GM12872 (cell line): ENCODE results near the gene OR5H1.

ENCODE experiments used
- CTCF ChIP-seq: IDR thresholded peaks from 3 replicates; pipeline ENCODE4 v1.5.1; 2011; ENCODE audit warnings: low read depth, mild to moderate bottlenecking, low read length, moderate library complexity; ENCODE audit not compliant: insufficient read depth

Gene OR5H1

GRCh38 chr3:98130421-98130820, at the start of gene OR5H1:
OR5H1 (plus strand) TSS chr3:98130721; CDS start chr3:98132698, 1,977 bp downstream.
- no peak for TF ChIP-seq CTCF

GRCh38 chr3:98086873-98087272, 43.6 kb upstream of the OR5H1 start, which contains the start of gene OR5AC2:
OR5AC2 (plus strand) TSS chr3:98087173; CDS start chr3:98087173, 0 bp downstream.
- TF ChIP-seq CTCF, result no peak

GRCh38 chr3:98095882-98096281, 34.6 kb upstream of the OR5H1 start:
- TF ChIP-seq CTCF, result no peak

- no peak for TF ChIP-seq CTCF
Measured at GRCh38 chr3:98099848-98100247, 30.7 kb upstream of the OR5H1 start.

- no peak for TF ChIP-seq CTCF
Measured at GRCh38 chr3:98108162-98108561, 22.4 kb upstream of the OR5H1 start.

GRCh38 chr3:98109807-98110549, 20.5 kb upstream of the OR5H1 start:
- TF ChIP-seq CTCF, result no peak

- TF ChIP-seq CTCF, result no peak
Measured at GRCh38 chr3:98110550-98110908, 20.0 kb upstream of the OR5H1 start.
